Activated CD4-positive, CD25-positive, alpha-beta regulatory T cell treated with anti-CD3 and anti-CD28 coated beads, Interleukin-2, amount 50 U/mL, for 72 hours (primary cell): ENCODE results near the gene COIL.
A peak's percentile ranks its signal among the peaks of the same experiment; 100 is the strongest.
"Not testable (repeated sequence)": the region's sequence is repeated elsewhere in the genome, so short reads cannot be mapped to it uniquely, and the experiment has no call there.

Experiments
- DNase-seq: peaks from one replicate; pipeline ENCODE4 v3.0.0; 2021

The COIL gene

DNA sequence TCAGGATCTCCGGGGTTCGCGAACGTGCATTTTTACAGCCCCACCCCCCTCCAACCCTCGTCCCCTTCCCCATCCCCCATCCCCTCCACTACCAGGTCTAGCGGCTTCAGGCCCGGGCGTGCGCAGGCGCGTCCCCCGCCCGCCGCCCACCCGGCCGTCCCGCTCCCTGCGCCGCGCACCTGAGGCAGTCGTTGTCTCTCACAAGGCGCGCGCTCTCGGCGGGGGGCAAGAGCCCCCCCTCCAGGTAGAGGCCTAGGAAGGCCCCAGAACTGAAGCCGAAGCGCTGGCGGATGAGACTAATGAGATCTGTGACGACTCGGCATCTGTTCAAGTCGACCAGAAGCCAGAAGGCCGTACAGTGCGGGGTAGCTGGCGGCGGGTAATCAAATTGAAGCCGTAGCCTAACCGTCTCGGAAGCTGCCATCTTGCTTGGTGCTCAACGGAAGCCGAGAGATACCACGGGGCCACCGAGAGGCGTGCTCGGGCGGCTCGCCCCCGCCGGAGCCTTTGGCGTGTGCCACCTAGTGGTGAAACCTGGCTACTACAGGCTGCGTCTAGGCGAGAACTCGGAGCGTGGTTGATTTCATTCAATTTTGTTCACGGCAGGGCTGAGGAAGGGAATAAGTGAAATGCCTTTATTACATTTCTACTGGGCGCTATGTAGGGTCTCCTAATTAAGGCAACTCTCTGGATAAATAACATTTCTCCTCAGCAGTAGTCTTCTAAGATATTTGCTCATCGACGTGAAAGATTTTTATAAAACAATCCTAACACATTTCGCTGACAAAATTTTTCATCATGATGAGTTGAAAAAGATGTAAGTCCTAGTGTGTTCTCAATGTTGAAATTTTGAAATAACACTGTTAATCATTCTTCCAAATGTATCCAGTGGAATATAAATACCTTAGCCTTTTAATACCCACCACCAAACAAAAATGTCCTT lies at the start of gene COIL:
COIL (minus strand) TSS at position 455 of the 943 bp plus-strand sequence; CDS start at position 424, 31 bp downstream.
- DNase-seq: peak; percentile 98

DNA sequence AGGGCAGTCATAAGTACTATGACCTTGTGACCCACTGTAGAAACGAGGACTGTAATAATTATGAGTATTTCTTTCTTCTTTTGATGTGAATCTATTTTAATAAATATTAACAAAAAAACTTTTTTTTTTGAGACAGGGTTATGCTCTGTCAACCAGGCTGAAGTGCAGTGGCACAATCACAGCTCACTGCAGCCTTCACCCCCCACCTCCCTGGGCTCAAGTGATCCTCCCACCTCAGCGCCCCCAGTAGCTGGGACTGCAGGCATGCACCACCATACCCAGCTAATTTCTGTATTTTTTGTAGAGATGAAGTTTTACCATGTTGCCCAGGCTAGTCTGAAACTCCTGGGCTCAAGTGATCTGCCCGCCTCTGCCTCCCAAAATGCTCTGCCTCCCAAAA lies 49.6 kb upstream of the COIL start:
- DNase-seq: no peak

DNA sequence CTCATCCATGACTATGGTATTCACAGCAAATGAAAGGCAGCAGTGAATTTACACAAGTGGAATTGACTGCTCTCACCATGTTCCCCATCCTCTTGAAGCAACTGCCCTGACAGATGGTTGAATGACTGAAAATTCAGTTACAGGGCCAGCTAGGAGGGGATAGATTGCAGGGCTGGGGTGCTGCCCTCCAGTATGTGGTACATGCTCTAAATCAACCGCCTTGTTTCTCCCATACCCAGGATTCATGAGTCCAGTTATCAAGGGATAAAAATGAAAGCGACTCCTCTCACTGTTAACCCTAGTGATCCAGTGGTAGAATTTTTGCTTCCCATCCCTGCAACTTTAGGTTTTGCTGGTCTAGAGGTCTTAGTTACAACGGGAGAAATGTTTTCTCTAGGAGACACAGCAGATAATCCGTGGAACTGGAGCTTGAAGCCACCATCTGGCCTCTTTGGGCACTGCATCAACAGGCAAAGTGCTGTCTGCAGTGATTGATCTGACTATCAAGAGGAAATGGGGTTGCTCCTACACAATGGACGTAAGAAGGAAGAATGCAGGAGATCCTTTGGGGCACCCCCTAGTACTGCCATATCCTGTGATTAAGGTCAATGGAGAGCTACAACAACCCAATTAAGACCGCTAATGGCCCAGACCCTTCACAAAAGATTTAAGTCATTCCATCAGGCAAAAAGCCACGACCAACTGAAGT lies 49.0 kb upstream of the COIL start:
- DNase-seq: peak; percentile 33

- DNase-seq: no peak
These were observed 48.1 kb upstream of the COIL start for GRCh38 chr17:57008958-57009357.

- no peak for DNase-seq
These were observed 45.2 kb upstream of the COIL start for GRCh38 chr17:57006040-57006439.

- DNase-seq: no peak
These were observed 44.2 kb upstream of the COIL start for GRCh38 chr17:57004944-57005579.

DNA sequence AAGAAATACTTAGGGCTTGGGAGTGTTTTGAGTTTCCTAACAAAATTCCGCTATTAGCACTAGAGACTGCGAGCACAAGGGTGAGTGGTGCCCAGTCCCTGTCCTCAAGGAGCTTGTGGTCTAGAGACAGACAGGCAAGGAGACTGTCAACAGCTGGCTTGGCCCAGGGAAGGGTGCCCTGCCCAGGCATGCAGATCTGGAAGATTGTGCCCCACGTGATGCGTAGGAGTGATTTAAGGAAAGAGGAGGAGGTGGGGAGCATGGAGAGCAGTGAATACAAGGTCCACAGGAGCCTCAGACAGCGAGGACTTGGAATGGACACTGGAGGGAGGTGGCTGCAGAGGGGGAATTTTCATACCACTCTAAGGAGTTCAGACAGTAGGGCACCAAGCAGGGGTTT lies 42.1 kb upstream of the COIL start:
- DNase-seq: no peak

DNA sequence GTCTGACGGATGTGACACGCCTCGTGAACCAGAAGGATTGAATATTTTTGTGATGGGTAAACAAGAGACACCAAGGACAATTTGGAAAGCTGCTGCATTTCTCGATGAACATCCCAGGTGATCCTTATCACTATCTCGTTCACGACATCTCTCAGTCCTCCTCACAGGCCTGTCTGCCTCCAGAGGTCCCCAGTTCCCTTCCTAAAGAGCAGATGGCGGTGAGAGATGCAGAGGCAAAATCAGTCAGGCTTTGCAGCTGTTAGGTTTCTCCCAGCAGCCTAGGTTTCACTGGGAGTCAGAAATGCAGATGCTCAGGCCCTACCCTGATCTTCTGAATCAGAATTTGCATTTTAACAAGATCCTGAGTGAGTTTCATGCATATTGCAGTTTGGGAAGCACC lies 40.7 kb upstream of the COIL start:
- no peak for DNase-seq

DNA sequence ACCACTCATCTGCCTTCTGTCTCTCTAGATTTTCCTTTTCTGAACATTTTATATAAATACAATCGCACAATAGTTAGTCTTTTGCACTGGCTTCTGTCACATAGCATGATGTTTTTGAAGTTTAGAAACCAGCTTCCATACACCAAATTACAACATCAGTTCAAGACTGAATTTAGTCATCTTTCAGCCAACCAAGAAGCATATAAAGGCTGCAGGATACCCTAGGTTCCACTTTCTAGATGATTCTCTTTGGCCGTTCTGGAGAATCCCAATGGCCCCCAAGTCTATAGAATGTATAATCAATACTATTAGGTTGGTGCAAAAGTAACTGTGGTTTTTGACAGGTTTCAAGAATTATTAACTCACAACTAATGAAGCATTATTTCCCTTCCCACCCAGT lies 36.5 kb upstream of the COIL start:
- DNase-seq: no peak

GRCh38 chr17:56995766-56996165 lies 34.9 kb upstream of the COIL start:
- DNase-seq: no peak

DNA sequence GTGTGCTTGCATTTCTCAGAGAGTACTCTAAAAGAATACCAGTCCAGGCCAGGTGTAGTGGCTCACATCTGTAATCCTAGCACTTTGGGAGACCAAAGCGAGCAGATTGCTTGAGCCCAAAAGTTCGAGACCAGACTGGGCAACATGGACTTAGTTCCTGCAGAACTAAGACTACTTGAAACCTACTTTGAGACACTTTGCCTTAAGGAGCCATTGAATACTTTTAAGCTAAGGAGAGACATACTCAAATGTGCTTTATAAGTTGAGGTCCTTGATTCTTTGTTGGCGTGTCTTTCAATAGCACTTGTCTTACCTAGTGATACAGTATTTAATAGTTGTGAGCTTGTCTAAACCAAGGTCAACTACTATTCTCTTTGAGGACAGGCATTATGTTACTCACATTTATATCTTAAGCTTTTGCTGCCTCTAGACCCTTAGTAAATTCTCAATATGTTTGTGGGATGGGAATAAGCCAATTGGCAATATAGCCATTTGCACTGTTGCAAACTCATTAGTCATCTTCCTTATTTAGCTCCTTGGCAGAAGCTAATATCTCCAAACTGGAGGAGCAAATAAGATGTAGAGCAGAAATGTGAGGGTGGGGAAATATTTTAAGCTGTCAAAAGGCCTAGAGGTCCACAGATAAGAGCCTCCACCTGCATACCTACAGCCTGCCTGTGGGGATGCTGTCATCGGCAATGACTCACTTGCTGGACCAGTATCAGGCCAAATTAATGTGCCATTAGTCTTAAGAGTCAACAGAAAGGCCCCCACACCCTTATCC lies 33.4 kb upstream of the COIL start:
- DNase-seq: no peak

- no peak for DNase-seq
These were observed 31.5 kb upstream of the COIL start for GRCh38 chr17:56992364-56992763.

GRCh38 chr17:56988901-56989572 lies 28.2 kb upstream of the COIL start:
- DNase-seq: no peak

GRCh38 chr17:56987283-56987834 lies 26.5 kb upstream of the COIL start:
- no peak for DNase-seq

DNA sequence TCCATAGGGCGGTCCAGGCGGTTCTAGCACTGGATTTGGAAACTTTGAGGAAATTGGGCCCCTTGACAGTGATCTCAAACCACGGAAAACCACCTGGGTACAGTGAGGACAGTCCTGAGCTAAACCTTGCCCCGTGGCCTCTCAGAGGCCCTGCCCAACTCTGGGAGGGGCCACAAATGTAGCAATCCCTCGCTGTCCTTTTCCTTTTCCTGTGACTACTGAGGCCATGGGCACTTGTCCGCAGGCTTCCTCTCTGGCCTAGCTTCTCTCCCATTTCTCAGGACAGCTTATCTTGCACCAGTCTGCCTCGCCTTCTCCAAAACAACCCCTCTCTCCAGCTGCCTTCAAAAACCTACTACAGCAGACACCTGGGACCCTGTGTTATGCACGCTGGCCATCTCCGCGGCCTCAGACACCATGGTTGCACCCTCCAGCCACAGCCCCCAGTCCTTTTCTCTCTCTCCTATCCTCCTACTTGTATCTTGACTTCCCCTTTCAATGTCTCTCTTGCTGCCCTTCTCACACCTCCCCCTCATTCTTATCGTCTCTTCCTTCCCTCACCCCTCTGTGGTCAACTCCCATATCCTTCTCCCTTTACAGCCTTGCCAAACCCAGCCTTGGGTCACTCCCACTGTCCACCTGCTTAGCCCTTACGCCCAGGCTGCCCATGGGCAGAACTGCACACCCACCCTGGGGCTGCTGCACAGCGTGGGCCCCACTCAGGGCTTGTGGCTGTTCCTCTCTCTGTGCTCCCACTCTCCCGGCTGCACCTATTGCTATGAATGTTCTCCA lies 24.7 kb upstream of the COIL start:
- DNase-seq: no peak

- DNase-seq: no peak
These were observed 22.5 kb upstream of the COIL start for GRCh38 chr17:56983366-56983765.

DNA sequence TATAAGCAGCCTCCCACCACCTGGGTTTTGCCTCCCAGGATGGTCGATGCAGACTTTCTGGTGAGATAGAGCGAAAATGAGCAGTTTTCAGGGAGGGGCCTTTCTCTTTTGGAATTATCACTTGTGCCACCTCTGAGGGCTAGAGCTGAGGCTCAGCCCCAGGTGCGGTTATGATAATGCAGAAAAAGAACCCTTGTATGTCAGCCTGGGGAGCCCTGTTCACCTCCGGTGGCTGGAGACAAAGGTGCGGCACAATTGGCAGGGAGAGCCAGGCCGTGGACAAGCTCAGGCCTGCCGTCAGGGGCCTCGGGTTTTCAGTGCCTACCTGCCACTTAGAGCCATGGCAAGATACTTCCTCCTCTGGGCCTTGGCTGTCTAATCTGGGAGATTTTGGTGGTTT lies 21.5 kb upstream of the COIL start:
- DNase-seq: no peak

GRCh38 chr17:56980526-56980925 lies 19.7 kb upstream of the COIL start:
- DNase-seq: not testable (repeated sequence)

GRCh38 chr17:56979091-56979480 lies 18.2 kb upstream of the COIL start:
- no peak for DNase-seq

- DNase-seq: no peak
These were observed 17.7 kb upstream of the COIL start for GRCh38 chr17:56978441-56979090.
